K562 (cell line): ENCODE results near the gene REM2. TPM values are rescaled to one million over a fixed set of nuclear protein-coding genes. Genes with fewer than 3 reads are reported as not detected.

ENCODE experiments used
- ATAC-seq: fragments of 200-7000 bp; cut with Tn5 transposase; 3 replicates; pipeline ENCODE4 v1.9.1; 2020; ENCODE audit warnings: moderate library complexity
- BruUV-seq: library from RNA; stranded (reverse); fragments of 400-500 nt; replicated peaks from 2 replicates; lab custom pipeline; 2021; lab: Mats Ljungman, UMichigan
- CTCF ChIA-PET: fragments of 300-600 bp; formaldehyde crosslinking; extraction: SDS; loops from one replicate; lab custom pipeline; 2021; ENCODE audit warnings: low intra/inter-chr PET ratio; lab: Yijun Ruan, JAX
- POLR2A ChIA-PET: fragments of 300-600, 350-650 bp; sonication (Branson Sonifier 250); formaldehyde crosslinking; extraction: SDS; loops from one replicate; lab custom pipeline; 2021; ENCODE audit warnings: antibody characterized with exemption, inconsistent platforms; lab: Yijun Ruan, JAX
- DNase-seq, 4 experiments: peaks; one replicate each; pipeline versions ENCODE4 v3.0.0 to v3.0.0-alpha.2; 2011 to 2018; ENCODE audit warnings: low spot score in 3 of 4, mixed read lengths in 3 of 4; ENCODE audit errors: extremely low read depth in 1 of 4
- FAIRE-seq: peaks from 2 replicates; lab custom pipeline; 2011; peaks lifted over from hg19 to GRCh38; lab: Jason Lieb, UNC
- H2AFZ ChIP-seq: 2 replicates; pipeline ENCODE4 v1.6.0; 2011; ENCODE audit warnings: low read depth, low read length, control low read depth, inconsistent platforms
- H3K27ac ChIP-seq: fragments of 200-600 bp; 3 replicates; pipeline ENCODE4 v1.8.0; 2011; ENCODE audit warnings: low read depth, mild to moderate bottlenecking, control low read depth, inconsistent platforms, low read length, moderate library complexity, mixed read lengths; ENCODE audit errors: extremely low read depth
- H3K27me3 ChIP-seq, 2 experiments: fragments of 300-600 bp in 1 of 2; 2 replicates in 1 of 2; 3 replicates in 1 of 2; pipeline versions ENCODE4 v1.6.0 to v1.8.0; 2011; ENCODE audit warnings: inconsistent platforms in 2 of 2, low read length in 2 of 2, mild to moderate bottlenecking in 1 of 2, mixed read lengths in 1 of 2, moderate library complexity in 1 of 2; ENCODE audit not compliant: control insufficient read depth in 2 of 2, insufficient read depth in 2 of 2
- H3K36me3 ChIP-seq: fragments of 300-600 bp; 3 replicates; pipeline ENCODE4 v1.8.0; 2011; ENCODE audit warnings: mild to moderate bottlenecking, low read length, inconsistent platforms; ENCODE audit not compliant: control insufficient read depth, insufficient read depth
- H3K4me1 ChIP-seq, 2 experiments: fragments of 200-600 bp in 1 of 2; replicated peaks in 1 of 2; 2 replicates in 1 of 2; 3 replicates in 1 of 2; pipeline versions ENCODE4 v1.5.1 to v1.8.0; 2011; ENCODE audit warnings: inconsistent platforms in 2 of 2, low read length in 2 of 2, mild to moderate bottlenecking in 1 of 2, mixed read lengths in 1 of 2, moderate library complexity in 1 of 2; ENCODE audit not compliant: control insufficient read depth in 2 of 2, insufficient read depth in 2 of 2
- H3K4me2 ChIP-seq: 2 replicates; pipeline ENCODE4 v1.6.1; 2011; ENCODE audit warnings: low read length, control low read depth, inconsistent platforms, mixed read lengths; ENCODE audit not compliant: insufficient read depth
- H3K4me3 ChIP-seq: fragments of 200-600 bp; sonication (generic), shearing (Covaris generic); 2 replicates; pipeline ENCODE4 v1.5.1; 2016; ENCODE audit warnings: control low read depth, inconsistent platforms
- H3K79me2 ChIP-seq: fragments of 200-600 bp; 3 replicates; pipeline ENCODE4 v1.8.0; 2011; ENCODE audit warnings: low read length, inconsistent platforms; ENCODE audit not compliant: control insufficient read depth, insufficient read depth
- H3K9ac ChIP-seq, 2 experiments: 2 replicates each; pipeline versions ENCODE4 v1.6.0 to v1.6.1; 2011; ENCODE audit warnings: low read depth in 2 of 2, low read length in 2 of 2, control low read depth in 1 of 2, inconsistent platforms in 1 of 2, mild to moderate bottlenecking in 1 of 2, mixed read lengths in 1 of 2; ENCODE audit not compliant: insufficient read depth in 1 of 2
- H3K9me1 ChIP-seq: one replicate; pipeline ENCODE4 v1.6.0; 2011; ENCODE audit warnings: inconsistent platforms, mild to moderate bottlenecking, low read length, moderate library complexity; ENCODE audit not compliant: control insufficient read depth, insufficient read depth
- H3K9me3 ChIP-seq: replicated peaks from 2 replicates; pipeline ENCODE4 v1.5.1; 2011; ENCODE audit warnings: low read depth, low read length, inconsistent platforms; ENCODE audit not compliant: control insufficient read depth, insufficient read depth
- H4K20me1 ChIP-seq: replicated peaks from 2 replicates; pipeline ENCODE4 v1.6.1; 2011; ENCODE audit warnings: low read length, inconsistent platforms, mixed read lengths; ENCODE audit not compliant: control insufficient read depth, insufficient read depth
- CBX8 ChIP-seq: fragments of 200-600 bp; sonication (generic); IDR thresholded peaks from 2 replicates; pipeline ENCODE4 v1.6.1; 2012; ENCODE audit warnings: borderline replicate concordance, mixed run types, low read depth, mild to moderate bottlenecking, moderate library complexity, mixed read lengths, low read length, control low read depth, inconsistent platforms; ENCODE audit not compliant: poor library complexity, severe bottlenecking; ENCODE audit errors: extremely low read depth
- CCNT2 ChIP-seq: IDR thresholded peaks from 2 replicates; pipeline ENCODE4 v1.6.1; 2011; ENCODE audit warnings: borderline replicate concordance, low read depth, mild to moderate bottlenecking, moderate library complexity, mixed read lengths, low read length; ENCODE audit not compliant: insufficient read length; ENCODE audit errors: extremely low read depth
- HDAC6 ChIP-seq: IDR thresholded peaks from 2 replicates; pipeline ENCODE4 v1.6.1; 2012; ENCODE audit warnings: low read depth, mild to moderate bottlenecking, control low read depth, inconsistent platforms, low read length, moderate library complexity
- POLR2B ChIP-seq: fragments of 450-650 bp; IDR thresholded peaks from 2 replicates; pipeline ENCODE4 v1.6.1; 2018; ENCODE audit warnings: low read depth; ENCODE audit not compliant: partially characterized antibody
- PRPF4 ChIP-seq: fragments of 200-400 bp; formaldehyde crosslinking; IDR thresholded peaks from one replicate; pipeline ENCODE4 v1.6.1; 2017; ENCODE audit warnings: low read length, low read depth, mild to moderate bottlenecking; ENCODE audit not compliant: insufficient read depth, poor library complexity, severe bottlenecking
- RHOXF2B ChIP-seq: fragments of 250-450 bp; sonication (Bioruptor Pico); conservative IDR thresholded peaks from 2 replicates; pipeline ENCODE4 v1.5.1; 2021
- RUNX1 ChIP-seq: sonication (generic); IDR thresholded peaks from 2 replicates; pipeline ENCODE4 v1.6.1; 2016; ENCODE audit warnings: antibody characterized with exemption, low read depth
- TARDBP ChIP-seq: fragments of 450-650 bp; IDR thresholded peaks from 2 replicates; pipeline ENCODE4 v1.6.1; 2016
- THAP7 ChIP-seq: fragments of 250-450 bp; sonication (Bioruptor Pico); IDR thresholded peaks from 2 replicates; pipeline ENCODE4 v1.5.0; 2021
- ZFX ChIP-seq: sonication (generic); formaldehyde crosslinking; IDR thresholded peaks from 2 replicates; pipeline ENCODE4 v1.8.0; 2022; ENCODE audit warnings: mild to moderate bottlenecking, missing genetic modification reagents, moderate library complexity
- ZNF174 ChIP-seq: fragments of 250-450 bp; sonication (Bioruptor Pico); IDR thresholded peaks from 2 replicates; pipeline ENCODE4 v1.4.0; 2020; ENCODE audit warnings: mild to moderate bottlenecking
- ZNF431 ChIP-seq: sonication (generic); formaldehyde crosslinking; IDR thresholded peaks from 2 replicates; pipeline ENCODE4 v1.8.0; 2022; ENCODE audit warnings: mild to moderate bottlenecking, missing genetic modification reagents
- WGBS: fragments of 100-300 bp; shearing (Covaris generic); methylation state at CpG from one replicate; pipeline ENCODE4 v1.1.6; 2016; ENCODE audit warnings: low coverage, mixed read lengths; ENCODE audit not compliant: insufficient coverage; ENCODE audit errors: missing lambda C conversion rate; 5-methylcytosine and 5-hydroxymethylcytosine counted together
- in situ Hi-C: fragments of 300-500 bp; cut with MboI; formaldehyde crosslinking; loops from 4 replicates; pipeline ENCODE4 v1.15.0; 2018; ENCODE audit warnings: inconsistent platforms, mixed read lengths
- intact Hi-C: fragments of 100-400 bp; cut with micrococcal nuclease; formaldehyde crosslinking; loops from 2 replicates; pipeline ENCODE4 v1.14.2; 2022
- polyA plus RNA-seq, 8 experiments: library from polyadenylated mRNA; depleted of rRNA in 4 of 8; stranded (reverse) in 5 of 8; unstranded in 3 of 8; fragments of >200 nt; fragmentation: Nextera tagmentation in 2 of 8; fragmentation: Illumina TruSeq in 1 of 8; extraction: Ambion mirVana in 2 of 8; extraction: Trizol in 1 of 8; gene quantifications; 2 replicates each; pipeline versions ENCODE4 v1.2.1 to v1.2.3, GENCODE V29; 2011 to 2014; ENCODE audit warnings: inconsistent platforms in 1 of 8, missing spikeins in 1 of 8
- total RNA-seq, 7 experiments: library from RNA; depleted of rRNA in 6 of 7; stranded (reverse); fragments of >200 nt in 6 of 7; fragmentation: Illumina TruSeq in 2 of 7; extraction: Trizol in 2 of 7; gene quantifications; 2 replicates each; pipeline versions ENCODE4 v1.2.1 to v1.2.3, GENCODE V29; 2011 to 2021; ENCODE audit warnings: low replicate concordance in 1 of 7
- TF ChIP-seq, protein P1 (sequence below): fragments of 450-650 bp; formaldehyde crosslinking; IDR thresholded peaks from 2 replicates; pipeline ENCODE4 v1.4.0; 2020; ENCODE audit warnings: mild to moderate bottlenecking, moderate library complexity
- TF ChIP-seq, protein P2 (sequence below): fragments of 250-450 bp; sonication (Bioruptor Pico); IDR thresholded peaks from 2 replicates; pipeline ENCODE4 v1.4.0; 2020; ENCODE audit warnings: mild to moderate bottlenecking

The REM2 gene
- total and polyA plus RNA-seq, 9 of the 15 experiments (the other 6 are each of a cell fraction or from before 2014, with no cell fraction given), result 0.18 to 1.0 (median 0.38) TPM

DNA sequence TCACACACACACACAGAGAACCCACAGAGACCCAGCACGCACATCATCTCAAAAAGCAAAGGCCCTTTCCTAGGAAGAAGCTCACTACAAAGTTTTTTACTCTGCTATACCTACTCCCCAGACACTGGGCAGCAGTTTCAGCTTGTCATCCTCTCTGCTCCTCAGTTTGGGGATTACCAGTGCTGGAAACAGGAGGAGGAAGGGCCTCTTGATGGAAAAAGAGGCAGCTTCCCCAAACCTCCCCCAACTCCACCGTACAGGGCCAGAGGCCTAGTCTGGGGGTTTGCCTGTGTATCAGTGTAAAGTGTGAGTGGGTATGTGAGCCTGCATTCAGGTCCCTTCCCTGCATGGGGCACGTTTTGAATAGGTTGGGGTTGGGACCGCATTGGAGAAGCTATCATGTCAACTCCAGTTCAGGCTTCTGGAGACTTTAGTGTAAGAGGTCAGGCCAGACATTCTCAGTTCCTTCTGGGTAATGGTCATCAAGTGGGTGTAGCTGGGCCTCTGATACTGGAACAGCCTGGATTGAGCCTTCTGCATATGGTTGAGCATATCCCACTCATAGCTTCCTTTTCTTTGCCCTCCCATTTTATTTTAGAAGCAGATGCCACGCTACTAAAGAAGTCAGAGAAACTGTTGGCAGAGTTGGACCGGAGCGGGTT is 1.2 kb downstream of the REM2 start:
- in situ Hi-C loops (no loop called here), intact Hi-C loops (no loop called here)
- POLR2A ChIA-PET, result interaction anchor here (0.5 to 3.8 kb wide), 7 partner anchors 9 to 329 kb away, joined by 3 to 60 read pairs (median 4); partner anchors contain the start of genes LRP10, PRMT5 and RBM23
- H4K20me1 ChIP-seq, result no peaks in the 10 kb centered on the region
- H3K36me3 ChIP-seq, result no peaks in the 10 kb centered on the region
- no TSS peak for BruUV-seq
- H3K27ac ChIP-seq, result no peak overlapping the region; the same call in 2 of the 3 replicates
- H3K79me2 ChIP-seq, result peaks cover 14% of the 10 kb centered on the region
- H2AFZ ChIP-seq, result peak overlapping the region; percentile 11; the same call in 1 of the 2 replicates
- ATAC-seq (no peak), FAIRE-seq (peak; percentile 15), DNase-seq (no peak)
- H3K9ac ChIP-seq, result peak overlapping the region in 1 of 2 experiments; percentile 4; a peak in 1 of 4 replicates
- H3K4me2 ChIP-seq, result no peak overlapping the region
- TF ChIP-seq CCNT2 (no peak), ZNF431 (CRISPR knock-in tag) (no peak), PRPF4 (no peak), THAP7 (CRISPR knock-in tag) (no peak), ZNF174 (CRISPR knock-in tag) (no peak), RHOXF2B (CRISPR knock-in tag) (no peak), RUNX1 (no peak), TARDBP (no peak), POLR2B (no peak), ZFX (CRISPR knock-in tag) (no peak), CBX8 (no peak), HDAC6 (no peak)
- TF ChIP-seq, protein P1, sequence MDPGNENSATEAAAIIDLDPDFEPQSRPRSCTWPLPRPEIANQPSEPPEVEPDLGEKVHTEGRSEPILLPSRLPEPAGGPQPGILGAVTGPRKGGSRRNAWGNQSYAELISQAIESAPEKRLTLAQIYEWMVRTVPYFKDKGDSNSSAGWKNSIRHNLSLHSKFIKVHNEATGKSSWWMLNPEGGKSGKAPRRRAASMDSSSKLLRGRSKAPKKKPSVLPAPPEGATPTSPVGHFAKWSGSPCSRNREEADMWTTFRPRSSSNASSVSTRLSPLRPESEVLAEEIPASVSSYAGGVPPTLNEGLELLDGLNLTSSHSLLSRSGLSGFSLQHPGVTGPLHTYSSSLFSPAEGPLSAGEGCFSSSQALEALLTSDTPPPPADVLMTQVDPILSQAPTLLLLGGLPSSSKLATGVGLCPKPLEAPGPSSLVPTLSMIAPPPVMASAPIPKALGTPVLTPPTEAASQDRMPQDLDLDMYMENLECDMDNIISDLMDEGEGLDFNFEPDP (CRISPR knock-in tag), result no peak
- TF ChIP-seq, protein P2, sequence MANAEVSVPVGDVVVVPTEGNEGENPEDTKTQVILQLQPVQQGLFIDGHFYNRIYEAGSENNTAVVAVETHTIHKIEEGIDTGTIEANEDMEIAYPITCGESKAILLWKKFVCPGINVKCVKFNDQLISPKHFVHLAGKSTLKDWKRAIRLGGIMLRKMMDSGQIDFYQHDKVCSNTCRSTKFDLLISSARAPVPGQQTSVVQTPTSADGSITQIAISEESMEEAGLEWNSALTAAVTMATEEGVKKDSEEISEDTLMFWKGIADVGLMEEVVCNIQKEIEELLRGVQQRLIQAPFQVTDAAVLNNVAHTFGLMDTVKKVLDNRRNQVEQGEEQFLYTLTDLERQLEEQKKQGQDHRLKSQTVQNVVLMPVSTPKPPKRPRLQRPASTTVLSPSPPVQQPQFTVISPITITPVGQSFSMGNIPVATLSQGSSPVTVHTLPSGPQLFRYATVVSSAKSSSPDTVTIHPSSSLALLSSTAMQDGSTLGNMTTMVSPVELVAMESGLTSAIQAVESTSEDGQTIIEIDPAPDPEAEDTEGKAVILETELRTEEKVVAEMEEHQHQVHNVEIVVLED (CRISPR knock-in tag), result no peak
- no peaks in the 10 kb centered on the region for H3K27me3 ChIP-seq
- H3K4me1 ChIP-seq, result peaks cover 26 to 40% of the 10 kb centered on the region in 2 experiments
- CTCF ChIA-PET, result no interaction called here
- 68% methylated on average over 7 of the region's 7 CpGs for WGBS
- H3K9me3 ChIP-seq, result no peaks in the 10 kb centered on the region
- H3K9me1 ChIP-seq, result no peaks in the 10 kb centered on the region
- no peak overlapping the region for H3K4me3 ChIP-seq
